Activated CD4-positive, alpha-beta memory T cell treated with anti-CD3 and anti-CD28 coated beads for 36 hours (primary cell): ENCODE results near the gene MYBBP1A. TPM values are rescaled to one million over a fixed set of nuclear protein-coding genes. Genes with fewer than 3 reads are reported as not detected.
A peak's percentile ranks its signal among the peaks of the same experiment; 100 is the strongest.

Experiments used
- CTCF ChIA-PET: fragments of 350-600 bp; sonication (Branson Sonifier 250); formaldehyde crosslinking; loops from one replicate; lab custom pipeline; 2021; ENCODE audit warnings: antibody characterized with exemption, inconsistent platforms; lab: Charles Lee
- POLR2A ChIA-PET: fragments of 350-600 bp; sonication (Branson Sonifier 250); formaldehyde crosslinking; loops from one replicate; lab custom pipeline; 2021; ENCODE audit warnings: antibody characterized with exemption; lab: Charles Lee
- DNase-seq: peaks from one replicate; pipeline ENCODE4 v3.0.0-alpha.2; 2020
- H3K27ac Mint-ChIP-seq: one replicate; pipeline ENCODE4 v1.8.0; 2021; ENCODE audit warnings: mixed read lengths
- H3K27me3 Mint-ChIP-seq: one replicate; pipeline ENCODE4 v1.8.0; 2021; ENCODE audit warnings: mixed read lengths
- H3K36me3 Mint-ChIP-seq: one replicate; pipeline ENCODE4 v1.8.0; 2021; ENCODE audit warnings: mixed read lengths
- H3K4me1 Mint-ChIP-seq: one replicate; pipeline ENCODE4 v1.8.0; 2021; ENCODE audit warnings: low read depth, mixed read lengths
- H3K4me3 Mint-ChIP-seq: one replicate; pipeline ENCODE4 v1.8.0; 2021; ENCODE audit warnings: mild to moderate bottlenecking, mixed read lengths
- H3K9me3 Mint-ChIP-seq: one replicate; pipeline ENCODE4 v1.8.0; 2021; ENCODE audit warnings: mixed read lengths
- intact Hi-C: fragments of 100-400 bp; cut with micrococcal nuclease; formaldehyde crosslinking; loops from one replicate; pipeline ENCODE4 v1.15.1; 2023
- total RNA-seq, 2 experiments: library from RNA; stranded (reverse); gene quantifications; one replicate each; pipeline ENCODE4 v1.2.3, GENCODE V29; 2021

Gene MYBBP1A
- total RNA-seq, 2 experiments from 2014 or later: 66.6 to 70.8 TPM

DNA sequence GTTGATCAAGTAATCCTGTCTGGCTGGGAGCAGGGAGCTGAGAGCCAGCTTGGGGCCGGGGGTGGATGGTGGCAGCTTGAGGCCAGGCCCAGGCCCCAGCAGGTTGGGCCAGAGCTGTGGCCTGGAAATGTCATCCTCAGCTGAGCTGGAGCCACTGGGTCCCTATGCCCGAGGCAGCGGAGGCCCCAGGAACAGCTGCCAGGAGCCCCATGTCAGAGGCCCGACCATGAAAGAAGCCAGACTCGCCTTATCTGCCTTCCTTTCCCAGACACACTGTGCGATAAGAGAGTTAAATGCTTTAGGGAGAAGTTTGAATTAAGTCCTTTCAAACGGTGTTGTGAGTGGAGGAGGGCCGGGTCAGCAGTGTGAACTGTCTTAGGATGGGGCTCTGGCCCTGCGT is 32.6 kb upstream of the MYBBP1A start:
- H3K4me3 Mint-ChIP-seq: no peak overlapping the region
- ChIA-PET POLR2A (no interaction called here), CTCF (interaction anchor here (0.8 to 3.0 kb wide), 3 partner anchors 21 to 37 kb away, joined by 3 to 14 read pairs (median 3); no protein-coding TSS in a partner anchor)
- H3K36me3 Mint-ChIP-seq: no peaks in the 10 kb centered on the region
- H3K9me3 Mint-ChIP-seq: no peaks in the 10 kb centered on the region
- peaks cover 6% of the 10 kb centered on the region for H3K4me1 Mint-ChIP-seq
- intact Hi-C loops: no loop called here
- no peak for DNase-seq
- no peak overlapping the region for H3K27ac Mint-ChIP-seq
- H3K27me3 Mint-ChIP-seq: peaks cover 33% of the 10 kb centered on the region

DNA sequence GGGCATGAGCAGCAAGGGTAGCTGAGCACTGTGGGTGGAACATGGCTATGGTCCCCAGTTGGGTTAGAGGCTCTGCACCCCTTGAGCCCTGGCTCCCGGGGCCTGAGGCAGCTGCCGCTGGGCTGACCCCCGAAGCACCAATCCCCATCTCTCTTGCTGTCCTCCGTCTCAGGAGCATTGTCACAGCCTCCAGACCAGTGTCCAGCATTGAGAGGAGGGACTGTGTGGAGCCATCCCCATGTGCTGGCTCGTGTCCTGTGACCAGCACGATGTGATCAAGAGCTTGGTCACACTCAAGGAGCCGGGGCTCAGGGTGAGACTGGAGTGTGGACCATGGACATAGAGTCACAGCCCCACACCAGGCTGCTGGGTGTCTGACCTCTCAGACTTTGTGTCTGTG is 32.0 kb upstream of the MYBBP1A start:
- H3K27ac Mint-ChIP-seq: no peak overlapping the region
- ChIA-PET POLR2A (no interaction called here), CTCF (interaction anchor here (0.8 to 3.0 kb wide), 3 partner anchors 20 to 38 kb away, joined by 3 to 14 read pairs (median 3); no protein-coding TSS in a partner anchor)
- intact Hi-C loops: no loop called here
- no peak overlapping the region for H3K4me3 Mint-ChIP-seq
- no peaks in the 10 kb centered on the region for H3K9me3 Mint-ChIP-seq
- H3K36me3 Mint-ChIP-seq: no peaks in the 10 kb centered on the region
- H3K27me3 Mint-ChIP-seq: peaks cover 36% of the 10 kb centered on the region
- DNase-seq: no peak
- peaks cover 6% of the 10 kb centered on the region for H3K4me1 Mint-ChIP-seq

DNA sequence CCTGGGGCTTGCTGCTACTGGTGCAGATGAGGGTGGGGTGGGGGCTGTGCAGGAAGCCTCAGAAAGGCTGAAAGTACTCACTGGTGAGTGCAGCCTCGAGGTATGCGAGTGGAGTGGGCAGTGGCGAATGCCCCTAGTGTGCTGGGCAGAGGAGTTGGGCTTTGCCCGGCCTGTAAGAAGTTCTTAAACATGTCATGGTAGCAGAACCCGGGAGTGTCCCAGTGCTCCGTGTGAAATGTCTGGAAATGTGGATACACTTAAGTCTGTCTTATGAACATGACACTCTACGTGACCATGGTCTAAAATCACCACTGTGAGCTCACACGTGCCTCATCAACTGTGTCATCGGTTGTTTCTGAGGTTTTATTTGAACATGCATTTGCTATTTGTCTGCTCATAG is 30.9 kb upstream of the MYBBP1A start:
- intact Hi-C loops: no loop called here
- Mint-ChIP-seq H3K4me3 (no peak overlapping the region), H3K4me1 (peaks cover 6% of the 10 kb centered on the region), H3K27me3 (peaks cover 38% of the 10 kb centered on the region), H3K9me3 (no peaks in the 10 kb centered on the region), H3K27ac (no peak overlapping the region), H3K36me3 (no peaks in the 10 kb centered on the region)
- ChIA-PET CTCF (interaction anchor here (1.0 to 3.0 kb wide), 3 partner anchors 9 to 39 kb away, joined by 3 to 14 read pairs (median 3); no protein-coding TSS in a partner anchor), POLR2A (interaction anchor here (0.8 kb wide), 1 partner anchor 204 kb away, joined by 4 read pairs; no protein-coding TSS in a partner anchor)
- no peak for DNase-seq

GRCh38 chr17:4585638-4585994 is 30.4 kb upstream of the MYBBP1A start:
- Mint-ChIP-seq H3K4me1 (peaks cover 6% of the 10 kb centered on the region), H3K27me3 (peaks cover 38% of the 10 kb centered on the region), H3K4me3 (no peak overlapping the region), H3K9me3 (no peaks in the 10 kb centered on the region), H3K27ac (no peak overlapping the region), H3K36me3 (no peaks in the 10 kb centered on the region)
- ChIA-PET CTCF (interaction anchor here (3.0 kb wide), 1 partner anchor 19 kb away, joined by 14 read pairs; no protein-coding TSS in a partner anchor), POLR2A (interaction anchor here (0.8 kb wide), 1 partner anchor 204 kb away, joined by 4 read pairs; no protein-coding TSS in a partner anchor)
- intact Hi-C loops: no loop called here
- DNase-seq: no peak

DNA sequence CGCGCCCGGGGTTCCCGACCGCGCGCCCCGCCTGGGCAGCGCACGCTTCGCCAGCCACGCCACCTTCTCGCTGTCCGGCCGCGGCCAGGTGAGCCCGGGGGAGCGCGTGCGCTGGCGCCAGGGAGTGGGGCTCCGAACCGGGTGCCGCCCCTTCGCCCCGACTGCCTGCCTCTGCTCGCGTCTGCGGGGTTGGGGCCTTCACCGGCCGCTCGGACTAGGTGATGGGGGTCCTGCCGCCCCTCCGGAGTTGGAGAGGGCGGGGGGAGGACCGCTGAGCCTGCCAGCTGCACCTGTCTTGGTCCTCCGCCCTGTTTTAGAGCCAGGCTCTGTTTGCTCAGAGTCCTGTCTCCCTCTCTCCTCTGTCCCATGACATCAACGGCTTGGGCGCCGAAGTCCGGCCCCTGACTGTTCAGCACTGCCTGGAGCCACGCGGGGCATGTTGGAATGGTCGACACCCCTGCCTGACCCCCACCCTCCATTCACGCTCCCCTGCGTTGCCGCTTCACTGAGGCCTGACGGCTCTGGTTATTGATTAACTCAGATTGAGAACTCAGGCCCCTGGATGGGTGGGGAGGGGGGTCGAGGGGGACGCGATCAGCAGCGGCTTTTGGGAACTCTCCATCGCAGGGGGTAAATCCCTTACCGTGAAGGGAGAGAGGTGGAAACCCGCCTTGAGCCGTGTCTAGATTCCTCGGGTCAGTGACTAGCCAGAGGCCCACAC is 29.9 kb upstream of the MYBBP1A start:
- Mint-ChIP-seq H3K4me3 (no peak overlapping the region), H3K9me3 (no peaks in the 10 kb centered on the region), H3K27ac (no peak overlapping the region), H3K36me3 (no peaks in the 10 kb centered on the region), H3K27me3 (peaks cover 35% of the 10 kb centered on the region), H3K4me1 (peaks cover 6% of the 10 kb centered on the region)
- intact Hi-C loops: no loop called here
- CTCF ChIA-PET: interaction anchor here (0.6 kb wide), 1 partner anchor 13 kb away, joined by 3 read pairs; no protein-coding TSS in a partner anchor
- POLR2A ChIA-PET: no interaction called here
- no peak for DNase-seq

- Mint-ChIP-seq H3K27me3 (peaks cover 35% of the 10 kb centered on the region), H3K27ac (no peak within 1 kb of the TSS), H3K4me1 (peaks cover 6% of the 10 kb centered on the region), H3K4me3 (peak within 1 kb of the TSS; percentile 14), H3K9me3 (no peaks in the 10 kb centered on the region), H3K36me3 (no peaks in the 10 kb centered on the region)
- intact Hi-C loops: no loop called here
- DNase-seq: no peak
- POLR2A ChIA-PET: no interaction called here
- CTCF ChIA-PET: interaction anchor here (0.6 to 1.5 kb wide), 4 partner anchors 10 to 18 kb away, joined by 3 to 5 read pairs (median 4); no protein-coding TSS in a partner anchor
These were observed 29.1 kb upstream of the MYBBP1A start, which contains the start of gene SMTNL2 for GRCh38 chr17:4584101-4584916. Gene SMTNL2 (plus strand): TSS chr17:4584529. CDS start chr17:4584606, 77 bp downstream.

GRCh38 chr17:4583782-4584100 is 28.6 kb upstream of the MYBBP1A start:
- Mint-ChIP-seq H3K9me3 (no peaks in the 10 kb centered on the region), H3K4me1 (peaks cover 6% of the 10 kb centered on the region), H3K27ac (no peak overlapping the region), H3K27me3 (peaks cover 35% of the 10 kb centered on the region), H3K4me3 (peak overlapping the region; percentile 14), H3K36me3 (no peaks in the 10 kb centered on the region)
- ChIA-PET CTCF (interaction anchor here (0.7 to 1.5 kb wide), 4 partner anchors 10 to 17 kb away, joined by 3 to 5 read pairs (median 4); no protein-coding TSS in a partner anchor), POLR2A (no interaction called here)
- peak; percentile 21 for DNase-seq
- intact Hi-C loops: no loop called here

GRCh38 chr17:4583206-4583605 is 28.0 kb upstream of the MYBBP1A start:
- peaks cover 35% of the 10 kb centered on the region for H3K27me3 Mint-ChIP-seq
- no peak overlapping the region for H3K4me3 Mint-ChIP-seq
- intact Hi-C loops: no loop called here
- H3K36me3 Mint-ChIP-seq: no peaks in the 10 kb centered on the region
- no peak for DNase-seq
- H3K27ac Mint-ChIP-seq: no peak overlapping the region
- POLR2A ChIA-PET: no interaction called here
- H3K9me3 Mint-ChIP-seq: no peaks in the 10 kb centered on the region
- CTCF ChIA-PET: interaction anchor here (0.7 to 1.5 kb wide), 3 partner anchors 9 to 16 kb away, joined by 3 to 5 read pairs (median 4); no protein-coding TSS in a partner anchor
- H3K4me1 Mint-ChIP-seq: peaks cover 6% of the 10 kb centered on the region

DNA sequence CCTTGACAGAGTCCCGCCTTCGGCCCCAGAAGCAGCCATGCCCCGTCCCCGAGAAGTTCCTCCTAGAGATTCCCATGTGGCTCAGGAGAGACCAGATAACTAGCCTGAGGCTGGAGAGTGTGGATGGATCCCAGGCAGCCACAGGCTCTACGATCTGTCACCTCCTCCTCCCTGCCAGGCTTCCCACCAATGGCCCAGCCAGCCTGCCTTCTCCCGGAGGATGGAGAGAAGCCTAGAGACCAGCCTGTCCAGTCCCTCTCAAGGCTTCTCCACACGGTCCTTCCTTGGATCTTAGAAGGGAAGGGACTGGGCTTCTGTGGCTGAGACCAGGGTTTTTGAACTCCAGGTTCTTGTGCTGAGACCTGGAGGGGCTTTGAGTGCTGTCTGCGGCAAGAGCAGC is 27.5 kb upstream of the MYBBP1A start:
- no peak for DNase-seq
- intact Hi-C loops: no loop called here
- ChIA-PET POLR2A (no interaction called here), CTCF (interaction anchor here (0.9 to 1.4 kb wide), 2 partner anchors 16 to 17 kb away, joined by 4 read pairs; no protein-coding TSS in a partner anchor)
- Mint-ChIP-seq H3K36me3 (no peaks in the 10 kb centered on the region), H3K4me3 (no peak overlapping the region), H3K27ac (no peak overlapping the region), H3K4me1 (peaks cover 6% of the 10 kb centered on the region), H3K9me3 (no peaks in the 10 kb centered on the region), H3K27me3 (peaks cover 35% of the 10 kb centered on the region)

GRCh38 chr17:4582101-4582501 is 26.9 kb upstream of the MYBBP1A start:
- intact Hi-C loops: no loop called here
- Mint-ChIP-seq H3K9me3 (no peaks in the 10 kb centered on the region), H3K4me1 (peaks cover 6% of the 10 kb centered on the region), H3K27me3 (peaks cover 35% of the 10 kb centered on the region), H3K27ac (no peak overlapping the region), H3K4me3 (no peak overlapping the region), H3K36me3 (no peaks in the 10 kb centered on the region)
- ChIA-PET POLR2A (no interaction called here), CTCF (interaction anchor here (0.9 to 1.4 kb wide), 2 partner anchors 16 to 17 kb away, joined by 4 read pairs; no protein-coding TSS in a partner anchor)
- no peak for DNase-seq

GRCh38 chr17:4580291-4580690 is 25.1 kb upstream of the MYBBP1A start:
- intact Hi-C loops: no loop called here
- Mint-ChIP-seq H3K36me3 (no peaks in the 10 kb centered on the region), H3K27ac (no peak overlapping the region), H3K4me1 (peaks cover 6% of the 10 kb centered on the region), H3K4me3 (no peak overlapping the region), H3K27me3 (peaks cover 20% of the 10 kb centered on the region), H3K9me3 (no peaks in the 10 kb centered on the region)
- ChIA-PET CTCF (interaction anchor here (1.3 kb wide), 1 partner anchor 13 kb away, joined by 5 read pairs; no protein-coding TSS in a partner anchor), POLR2A (interaction anchor here (0.7 kb wide), 1 partner anchor 57 kb away, joined by 3 read pairs; no protein-coding TSS in a partner anchor)
- no peak for DNase-seq
